H9 (cell line): ENCODE results near the gene RUNDC3A. TPM values are rescaled to one million over a fixed set of nuclear protein-coding genes. Genes with fewer than 3 reads are reported as not detected.

Source experiments
- DNase-seq: peaks from one replicate; pipeline ENCODE4 v3.0.0-alpha.2; 2017
- H2AFZ ChIP-seq: one replicate; pipeline ENCODE4 v1.6.1; 2013; ENCODE audit warnings: mild to moderate bottlenecking, low read length, control low read depth, moderate library complexity
- H2AK5ac ChIP-seq: 2 replicates; pipeline ENCODE4 v1.6.1; 2013; ENCODE audit warnings: low read length, control low read depth, mixed read lengths; ENCODE audit not compliant: insufficient read length
- H2BK120ac ChIP-seq: one replicate; pipeline ENCODE4 v1.6.1; 2013; ENCODE audit warnings: low read depth, mild to moderate bottlenecking, low read length, control low read depth, inconsistent platforms; ENCODE audit not compliant: poor library complexity, severe bottlenecking
- H2BK12ac ChIP-seq: 2 replicates; pipeline ENCODE4 v1.6.1; 2013; ENCODE audit warnings: low read length, control low read depth, mixed read lengths, low read depth; ENCODE audit not compliant: insufficient read length
- H2BK15ac ChIP-seq: 2 replicates; pipeline ENCODE4 v1.6.1; 2013; ENCODE audit warnings: low read depth, low read length, control low read depth
- H2BK20ac ChIP-seq: one replicate; pipeline ENCODE4 v1.6.1; 2013; ENCODE audit warnings: low read depth, mild to moderate bottlenecking, low read length, control low read depth, inconsistent platforms; ENCODE audit not compliant: poor library complexity, severe bottlenecking
- H2BK5ac ChIP-seq: 2 replicates; pipeline ENCODE4 v1.6.1; 2013; ENCODE audit warnings: low read length, control low read depth, mixed read lengths; ENCODE audit not compliant: insufficient read length
- H3K14ac ChIP-seq: 2 replicates; pipeline ENCODE4 v1.6.1; 2013; ENCODE audit warnings: low read length, control low read depth; ENCODE audit not compliant: insufficient read depth
- H3K18ac ChIP-seq: 2 replicates; pipeline ENCODE4 v1.6.1; 2013; ENCODE audit warnings: low read depth, mild to moderate bottlenecking, mixed read lengths, low read length, control low read depth; ENCODE audit not compliant: insufficient read length
- H3K23ac ChIP-seq: 2 replicates; pipeline ENCODE4 v1.6.1; 2013; ENCODE audit warnings: low read length, control low read depth, mixed read lengths, low read depth; ENCODE audit not compliant: insufficient read length
- H3K23me2 ChIP-seq: 2 replicates; pipeline ENCODE4 v1.6.1; 2013; ENCODE audit warnings: low read depth, mild to moderate bottlenecking, mixed read lengths, low read length, control low read depth; ENCODE audit not compliant: insufficient read length, poor library complexity, severe bottlenecking
- H3K27ac ChIP-seq: 2 replicates; pipeline ENCODE4 v1.5.1; 2013; ENCODE audit warnings: low read length, control low read depth, mixed read lengths, low read depth; ENCODE audit not compliant: insufficient read length
- H3K27me3 ChIP-seq: 2 replicates; pipeline ENCODE4 v1.6.1; 2013; ENCODE audit warnings: low read length, control low read depth, inconsistent platforms; ENCODE audit not compliant: insufficient read depth
- H3K4ac ChIP-seq: 2 replicates; pipeline ENCODE4 v1.6.1; 2013; ENCODE audit warnings: low read depth, mild to moderate bottlenecking, control low read depth, inconsistent platforms, low read length, moderate library complexity
- H3K4me1 ChIP-seq: 2 replicates; pipeline ENCODE4 v1.6.1; 2013; ENCODE audit warnings: low read length, control low read depth, inconsistent platforms; ENCODE audit not compliant: insufficient read depth
- H3K4me2 ChIP-seq: 2 replicates; pipeline ENCODE4 v1.6.1; 2013; ENCODE audit warnings: low read length, control low read depth, mixed read lengths; ENCODE audit not compliant: insufficient read length, insufficient read depth
- H3K56ac ChIP-seq: 2 replicates; pipeline ENCODE4 v1.6.1; 2013; ENCODE audit warnings: low read depth, mild to moderate bottlenecking, mixed read lengths, low read length, control low read depth; ENCODE audit not compliant: insufficient read length
- H3K79me1 ChIP-seq: 2 replicates; pipeline ENCODE4 v1.6.1; 2013; ENCODE audit warnings: low read depth, mild to moderate bottlenecking, moderate library complexity, low read length, control low read depth, inconsistent platforms; ENCODE audit not compliant: insufficient read depth, poor library complexity, severe bottlenecking
- H3K79me2 ChIP-seq: 2 replicates; pipeline ENCODE4 v1.6.1; 2013; ENCODE audit warnings: low read length, control low read depth, inconsistent platforms; ENCODE audit not compliant: insufficient read depth
- H3K9ac ChIP-seq: 2 replicates; pipeline ENCODE4 v1.6.1; 2013; ENCODE audit warnings: low read length, control low read depth, mixed read lengths; ENCODE audit not compliant: insufficient read length; ENCODE audit errors: extremely low read depth
- H3K9me3 ChIP-seq: one replicate; pipeline ENCODE4 v1.6.1; 2013; ENCODE audit warnings: low read depth, low read length, inconsistent platforms; ENCODE audit not compliant: control insufficient read depth
- H3T11ph ChIP-seq: one replicate; pipeline ENCODE4 v1.6.1; 2013; ENCODE audit warnings: mild to moderate bottlenecking, low read length, control low read depth, inconsistent platforms
- H4K20me1 ChIP-seq: one replicate; pipeline ENCODE4 v1.6.1; 2013; ENCODE audit not compliant: control insufficient read depth, insufficient read length, insufficient read depth
- H4K5ac ChIP-seq: 2 replicates; pipeline ENCODE4 v1.6.1; 2013; ENCODE audit warnings: low read depth, mild to moderate bottlenecking, mixed read lengths, low read length, control low read depth; ENCODE audit not compliant: insufficient read length
- H4K8ac ChIP-seq: replicated peaks from 2 replicates; pipeline ENCODE4 v1.6.1; 2013; ENCODE audit warnings: low read length, control low read depth, mixed read lengths, low read depth; ENCODE audit not compliant: insufficient read length
- H4K91ac ChIP-seq: 2 replicates; pipeline ENCODE4 v1.6.1; 2013; ENCODE audit warnings: low read depth, mild to moderate bottlenecking, moderate library complexity, mixed read lengths, low read length, control low read depth; ENCODE audit not compliant: insufficient read length
- H3K27ac Mint-ChIP-seq, 3 experiments: 2 replicates in 2 of 3; 3 replicates in 1 of 3; pipeline ENCODE4 v1.8.0; 2020 to 2021; ENCODE audit warnings: mixed read lengths in 3 of 3, mild to moderate bottlenecking in 1 of 3, moderate library complexity in 1 of 3
- H3K27me3 Mint-ChIP-seq: 2 replicates; pipeline ENCODE4 v1.8.0; 2021; ENCODE audit warnings: low read depth, mild to moderate bottlenecking, moderate library complexity, mixed read lengths
- H3K36me3 Mint-ChIP-seq, 3 experiments: 2 replicates in 2 of 3; 3 replicates in 1 of 3; pipeline ENCODE4 v1.8.0; 2020 to 2021; ENCODE audit warnings: low read depth in 3 of 3, mixed read lengths in 3 of 3; ENCODE audit not compliant: insufficient read depth in 1 of 3
- H3K4me1 Mint-ChIP-seq, 2 experiments: 2 replicates each; pipeline ENCODE4 v1.8.0; 2020; ENCODE audit warnings: mixed read lengths in 2 of 2
- H3K4me3 Mint-ChIP-seq, 2 experiments: 2 replicates in 1 of 2; 3 replicates in 1 of 2; pipeline ENCODE4 v1.8.0; 2020 to 2021; ENCODE audit warnings: mild to moderate bottlenecking in 2 of 2, mixed read lengths in 2 of 2, moderate library complexity in 1 of 2
- H3K9me3 Mint-ChIP-seq, 2 experiments: 2 replicates in 1 of 2; 3 replicates in 1 of 2; pipeline ENCODE4 v1.8.0; 2020; ENCODE audit warnings: mild to moderate bottlenecking in 2 of 2, mixed read lengths in 2 of 2, moderate library complexity in 1 of 2
- WGBS: extraction: QIAGEN DNeasy Blood & Tissue Kit; methylation state at CpG from one replicate; pipeline ENCODE4 v1.1.7; 2013; ENCODE audit warnings: missing lambda C conversion rate, low lambda C conversion rate, mixed read lengths; ENCODE audit not compliant: insufficient read length; ENCODE audit errors: extremely low coverage; 5-methylcytosine and 5-hydroxymethylcytosine counted together
- total RNA-seq: library from RNA; stranded (reverse); gene quantifications from 2 replicates; pipeline ENCODE4 v1.2.1, GENCODE V29; 2021
- TF ChIP-seq, protein P1 (sequence below): fragments of 200-600 bp; sonication (generic); conservative IDR thresholded peaks from 3 replicates; pipeline ENCODE4 v1.8.0; 2021; ENCODE audit warnings: antibody characterized with exemption, mild to moderate bottlenecking

Gene RUNDC3A
- total RNA-seq, 1 experiment from 2014 or later = 3.8 TPM

DNA sequence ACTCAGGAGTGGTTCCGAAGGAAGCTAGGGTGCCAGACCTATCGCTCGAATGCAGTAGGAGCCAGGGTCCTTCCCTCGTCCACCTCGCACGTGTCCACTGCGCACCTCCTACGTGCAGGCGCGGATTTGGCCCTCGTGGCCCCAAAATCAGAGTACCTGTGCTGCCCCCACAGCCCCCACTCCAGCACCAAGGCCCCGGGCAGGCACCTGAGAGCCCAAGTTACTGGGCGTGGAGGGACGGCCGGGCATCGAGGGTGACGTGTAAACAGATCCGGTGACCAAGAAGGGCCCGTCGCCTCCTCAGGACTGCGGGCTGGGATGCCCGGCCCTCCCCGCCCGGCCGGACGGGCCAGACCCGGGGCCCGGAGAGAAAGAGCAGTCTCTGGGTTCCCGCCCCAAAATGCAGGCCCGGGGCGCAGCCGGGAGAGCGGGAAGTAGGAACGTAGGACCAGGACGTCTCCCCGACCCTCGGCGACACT lies 15.7 kb downstream of the RUNDC3A start:
- Histone ChIP-seq H4K5ac (no peak overlapping the region), H2BK15ac (no peak overlapping the region), H3K27me3 (no peaks in the 10 kb centered on the region), H3K56ac (no peak overlapping the region), H3K79me2 (peaks cover 4% of the 10 kb centered on the region; the same call in 1 of the 2 replicates), H3K23me2 (peaks cover 13% of the 10 kb centered on the region), H3K79me1 (peaks cover 4% of the 10 kb centered on the region), H3K14ac (peak overlapping the region; percentile 51), H3K23ac (no peak overlapping the region), H3K4me2 (peak overlapping the region; percentile 76), H3K27ac (no peak overlapping the region), H2BK20ac (no peak overlapping the region), H4K20me1 (no peaks in the 10 kb centered on the region), H2AFZ (no peak overlapping the region), H3K9me3 (no peaks in the 10 kb centered on the region), H2AK5ac (no peak overlapping the region), H3K4me1 (no peaks in the 10 kb centered on the region), H2BK120ac (no peak overlapping the region), H4K91ac (no peak overlapping the region), H3K18ac (peak overlapping the region; percentile 22), H4K8ac (no peak overlapping the region), H3K4ac (no peak overlapping the region), H2BK12ac (no peak overlapping the region), H3T11ph (no peak overlapping the region), H2BK5ac (no peak overlapping the region), H3K9ac (peak overlapping the region; percentile 57)
- TF ChIP-seq, protein P1, sequence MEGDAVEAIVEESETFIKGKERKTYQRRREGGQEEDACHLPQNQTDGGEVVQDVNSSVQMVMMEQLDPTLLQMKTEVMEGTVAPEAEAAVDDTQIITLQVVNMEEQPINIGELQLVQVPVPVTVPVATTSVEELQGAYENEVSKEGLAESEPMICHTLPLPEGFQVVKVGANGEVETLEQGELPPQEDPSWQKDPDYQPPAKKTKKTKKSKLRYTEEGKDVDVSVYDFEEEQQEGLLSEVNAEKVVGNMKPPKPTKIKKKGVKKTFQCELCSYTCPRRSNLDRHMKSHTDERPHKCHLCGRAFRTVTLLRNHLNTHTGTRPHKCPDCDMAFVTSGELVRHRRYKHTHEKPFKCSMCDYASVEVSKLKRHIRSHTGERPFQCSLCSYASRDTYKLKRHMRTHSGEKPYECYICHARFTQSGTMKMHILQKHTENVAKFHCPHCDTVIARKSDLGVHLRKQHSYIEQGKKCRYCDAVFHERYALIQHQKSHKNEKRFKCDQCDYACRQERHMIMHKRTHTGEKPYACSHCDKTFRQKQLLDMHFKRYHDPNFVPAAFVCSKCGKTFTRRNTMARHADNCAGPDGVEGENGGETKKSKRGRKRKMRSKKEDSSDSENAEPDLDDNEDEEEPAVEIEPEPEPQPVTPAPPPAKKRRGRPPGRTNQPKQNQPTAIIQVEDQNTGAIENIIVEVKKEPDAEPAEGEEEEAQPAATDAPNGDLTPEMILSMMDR = no peak
- no peak overlapping the region; a peak in 1 of 7 replicates for H3K27ac Mint-ChIP-seq
- DNase-seq = no peak
- peaks cover 6 to 19% of the 10 kb centered on the region in 2 experiments for H3K4me1 Mint-ChIP-seq
- WGBS = no CpG with 5 or more reads among the region's 38 CpGs
- peaks cover 20 to 44% (median 30%) of the 10 kb centered on the region in 3 experiments for H3K36me3 Mint-ChIP-seq
- H3K9me3 Mint-ChIP-seq = no peaks in the 10 kb centered on the region
- H3K27me3 Mint-ChIP-seq = peaks cover 19% of the 10 kb centered on the region
- H3K4me3 Mint-ChIP-seq = peak overlapping the region; percentile 88 to 94
